Effector CD8-positive, alpha-beta T cell (primary cell): Measurements from ENCODE around the gene USP46.

Experiments used
- DNase-seq: peaks from one replicate; lab custom pipeline; 2025; lab: John Stamatoyannopoulos, UW

The USP46 gene

DNA sequence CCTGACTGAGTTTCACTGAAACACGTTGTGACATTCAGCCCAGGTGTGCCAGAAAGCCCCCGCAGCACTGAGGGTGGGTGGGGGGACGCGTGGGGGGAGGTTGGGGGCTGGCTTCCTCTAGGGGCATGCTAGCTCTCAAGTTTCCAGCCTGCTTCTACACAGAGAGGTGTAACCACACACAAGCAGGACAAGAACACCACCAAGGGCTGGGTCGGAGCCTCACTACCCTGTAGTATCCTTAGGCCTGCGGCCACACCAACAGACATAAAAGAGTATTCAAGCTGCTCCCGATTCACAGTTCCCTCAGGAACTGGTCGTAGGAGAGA lies 1.8 kb downstream of the USP46 start:
- no peak for DNase-seq

DNA sequence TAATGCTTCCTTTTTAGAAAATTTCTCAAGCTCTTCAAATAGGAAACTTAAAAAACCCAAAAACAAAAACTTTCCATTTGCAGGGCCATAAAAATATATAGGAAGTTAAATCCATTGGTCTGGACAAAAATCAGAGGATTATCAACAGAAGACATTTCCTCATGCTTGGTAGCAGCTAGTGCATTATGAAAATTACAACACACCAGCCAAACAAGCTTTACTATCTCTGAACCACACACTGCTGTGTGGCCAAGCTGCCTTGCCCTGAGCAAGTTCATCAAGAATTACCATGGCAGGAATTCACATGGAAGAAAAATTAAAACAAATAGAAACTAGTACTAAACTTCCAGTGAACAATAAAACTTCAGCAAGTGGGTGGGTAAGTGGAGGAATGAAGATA lies 3.6 kb downstream of the USP46 start:
- no peak for DNase-seq

DNA sequence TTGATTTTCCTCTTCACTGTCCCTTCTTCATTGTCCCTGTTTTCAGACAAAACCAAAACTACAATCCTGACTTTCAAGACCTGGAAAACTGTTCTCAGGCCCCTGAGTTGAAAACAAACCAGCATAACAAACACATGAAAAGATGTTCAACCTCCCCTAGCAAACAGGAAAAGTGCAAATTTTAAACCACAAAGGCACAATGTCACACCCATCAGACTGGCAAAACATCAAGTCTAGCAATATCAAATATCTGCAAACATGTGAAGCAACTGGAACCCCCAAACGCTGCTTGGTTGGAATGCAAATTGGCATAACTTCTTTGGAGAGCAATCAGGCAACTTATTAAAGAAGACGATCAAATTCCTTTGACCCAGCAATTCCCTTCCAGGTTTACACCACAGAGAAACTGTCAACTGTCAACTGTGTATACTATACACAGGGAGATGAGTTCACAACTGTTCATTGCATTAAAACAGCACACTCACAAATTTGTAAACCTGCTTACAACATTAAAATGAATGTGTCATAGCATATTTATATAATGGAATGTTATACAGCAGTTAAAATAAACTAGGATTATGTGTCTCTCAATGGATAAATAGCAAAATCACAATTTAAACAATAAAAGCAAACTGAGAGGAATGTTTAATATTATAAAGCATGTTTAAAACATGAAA lies 7.0 kb downstream of the USP46 start:
- no peak for DNase-seq

DNA sequence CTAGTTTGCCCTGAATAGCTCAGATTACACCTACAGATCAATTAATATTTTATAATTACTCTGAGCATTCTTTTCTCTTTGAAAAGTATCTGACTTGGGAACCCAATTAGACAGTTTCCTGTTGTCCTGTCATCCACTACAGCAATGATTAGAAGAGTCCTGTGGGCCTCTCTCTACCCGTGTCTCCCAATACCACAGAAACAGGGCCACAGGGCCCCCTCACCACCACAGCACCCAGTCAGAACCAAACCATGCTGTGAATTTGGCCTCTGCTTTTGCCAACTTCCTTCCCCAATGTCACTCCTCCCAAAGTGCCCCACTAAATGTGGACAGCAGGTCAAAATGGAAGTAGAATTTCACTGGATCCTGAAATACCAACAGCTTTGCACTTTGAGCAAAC lies 10.3 kb downstream of the USP46 start:
- DNase-seq = no peak

DNA sequence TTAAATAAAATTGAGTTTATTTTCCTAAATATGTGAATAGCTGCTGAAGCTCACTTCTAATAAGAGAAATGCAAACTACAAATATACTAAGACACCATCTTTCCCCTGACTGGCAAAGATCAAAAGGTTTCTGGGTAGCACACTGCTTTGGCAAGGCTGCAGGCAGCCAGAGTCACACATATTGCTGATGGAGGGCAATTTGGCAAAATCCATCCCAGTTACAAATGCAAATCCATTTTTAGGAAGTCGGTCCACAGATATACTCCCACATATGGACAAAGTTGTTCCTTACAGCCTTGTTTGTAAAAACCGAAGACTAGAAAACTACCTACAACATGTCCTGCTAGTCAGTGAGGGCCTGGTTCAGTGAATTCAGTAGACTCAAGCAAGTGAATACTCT lies 12.4 kb downstream of the USP46 start:
- DNase-seq = no peak

DNA sequence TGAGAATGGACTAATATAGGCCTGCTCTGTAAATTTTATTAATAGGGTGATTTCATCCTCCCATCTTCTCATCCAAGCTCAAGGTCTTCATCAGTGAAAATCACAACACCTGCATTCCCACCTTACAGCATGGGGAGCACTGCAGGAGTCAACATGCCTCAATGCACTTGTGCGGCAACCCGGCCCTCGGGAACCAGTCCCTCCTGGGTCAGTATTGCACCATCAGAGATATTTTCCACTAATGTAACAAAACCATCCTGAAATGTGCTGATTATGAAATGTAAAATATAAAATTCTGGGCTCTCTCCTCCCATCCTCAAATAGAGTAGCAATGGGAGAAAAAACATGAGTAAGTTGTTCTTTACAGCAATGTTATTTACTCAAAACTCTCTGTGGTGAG lies 13.0 kb downstream of the USP46 start:
- no peak for DNase-seq

DNA sequence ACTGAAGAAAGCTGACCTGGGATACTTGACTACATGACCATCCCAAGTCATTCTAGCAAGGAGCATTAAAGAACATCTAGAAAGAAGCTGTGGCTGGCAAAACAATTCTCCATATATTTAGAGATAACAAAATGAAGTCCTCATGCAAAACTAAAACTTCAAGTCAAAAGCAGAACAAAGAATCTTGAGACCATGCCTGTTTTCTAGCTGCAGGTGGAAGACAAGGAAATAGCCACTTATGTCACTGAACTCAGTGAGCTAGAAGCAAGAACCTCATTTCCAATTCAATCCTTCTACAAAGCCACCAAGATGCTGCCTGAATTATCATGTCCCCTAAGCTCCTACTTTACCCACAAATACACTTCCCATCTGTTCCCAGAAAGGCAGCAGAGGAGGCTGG lies 13.8 kb downstream of the USP46 start:
- DNase-seq = no peak

DNA sequence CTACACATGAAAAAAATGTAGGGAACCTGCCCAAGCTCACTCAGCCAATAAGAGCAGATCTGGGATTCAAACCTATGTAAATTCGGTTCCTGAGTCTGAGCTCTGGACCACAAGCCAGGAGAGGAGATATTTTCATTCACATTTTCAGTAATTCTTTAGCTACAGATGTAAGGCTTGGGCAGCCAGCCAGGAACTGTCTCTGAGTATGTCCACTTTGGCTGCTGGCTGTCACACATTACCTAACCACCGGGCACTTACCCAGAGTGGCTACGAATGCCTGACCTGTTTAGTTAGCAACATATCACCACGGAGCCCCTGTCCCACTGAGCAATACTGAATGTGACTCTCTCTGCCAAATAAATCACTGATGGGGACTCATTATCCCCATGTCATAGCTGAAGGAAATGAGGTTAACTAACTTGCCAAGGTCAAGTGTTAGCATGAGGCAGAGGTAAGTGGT lies 15.3 kb downstream of the USP46 start:
- no peak for DNase-seq

DNA sequence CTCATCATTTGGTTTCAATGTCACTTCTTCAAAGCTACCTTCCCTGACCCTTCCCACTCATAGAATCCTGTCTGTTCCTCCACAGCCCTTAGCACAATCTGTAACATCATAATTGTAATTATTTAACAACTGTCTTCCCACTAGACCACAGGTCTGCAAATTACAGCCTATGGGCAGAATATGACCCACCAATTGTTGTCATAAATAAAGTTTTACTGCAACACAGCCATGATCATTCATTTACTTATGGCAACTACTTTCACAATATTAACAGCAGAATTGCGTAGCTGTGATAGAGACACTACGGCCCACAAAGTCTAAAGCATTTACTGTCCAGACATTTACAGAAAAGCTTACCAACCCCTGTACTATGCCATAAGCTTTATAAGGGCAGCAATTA lies 15.9 kb downstream of the USP46 start:
- no peak for DNase-seq

DNA sequence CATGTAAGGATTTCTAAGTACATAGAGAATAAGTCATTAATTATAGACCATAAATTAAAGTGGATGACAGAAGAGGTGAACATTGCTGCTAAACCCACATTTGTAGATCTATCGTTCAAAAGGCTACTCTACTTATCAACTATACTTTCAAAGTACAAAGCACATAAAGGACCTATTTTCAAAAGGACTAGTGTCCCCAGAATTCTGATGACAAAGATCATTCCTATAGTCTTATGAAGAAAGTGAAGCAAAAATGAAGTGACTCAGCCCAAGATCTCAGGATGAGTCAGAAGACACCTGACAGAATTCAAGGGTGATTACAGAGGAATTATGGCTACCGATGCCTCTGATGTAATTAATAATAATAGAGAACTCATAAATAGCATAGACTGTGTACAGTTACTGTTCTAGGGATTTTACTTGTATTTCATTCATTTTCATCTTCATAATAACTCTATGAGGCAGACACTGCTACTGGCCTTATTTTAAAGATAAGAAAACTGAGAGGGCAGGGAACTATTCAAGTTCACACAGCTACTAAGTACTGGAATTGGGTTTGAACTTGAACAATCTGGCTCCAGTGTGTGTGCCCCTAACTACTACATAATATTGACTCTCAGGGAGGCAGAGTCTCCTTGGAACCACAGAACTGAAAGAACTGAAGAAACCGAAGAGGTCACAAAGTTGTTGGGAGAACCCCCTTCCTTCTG lies 17.1 kb downstream of the USP46 start:
- DNase-seq = no peak

DNA sequence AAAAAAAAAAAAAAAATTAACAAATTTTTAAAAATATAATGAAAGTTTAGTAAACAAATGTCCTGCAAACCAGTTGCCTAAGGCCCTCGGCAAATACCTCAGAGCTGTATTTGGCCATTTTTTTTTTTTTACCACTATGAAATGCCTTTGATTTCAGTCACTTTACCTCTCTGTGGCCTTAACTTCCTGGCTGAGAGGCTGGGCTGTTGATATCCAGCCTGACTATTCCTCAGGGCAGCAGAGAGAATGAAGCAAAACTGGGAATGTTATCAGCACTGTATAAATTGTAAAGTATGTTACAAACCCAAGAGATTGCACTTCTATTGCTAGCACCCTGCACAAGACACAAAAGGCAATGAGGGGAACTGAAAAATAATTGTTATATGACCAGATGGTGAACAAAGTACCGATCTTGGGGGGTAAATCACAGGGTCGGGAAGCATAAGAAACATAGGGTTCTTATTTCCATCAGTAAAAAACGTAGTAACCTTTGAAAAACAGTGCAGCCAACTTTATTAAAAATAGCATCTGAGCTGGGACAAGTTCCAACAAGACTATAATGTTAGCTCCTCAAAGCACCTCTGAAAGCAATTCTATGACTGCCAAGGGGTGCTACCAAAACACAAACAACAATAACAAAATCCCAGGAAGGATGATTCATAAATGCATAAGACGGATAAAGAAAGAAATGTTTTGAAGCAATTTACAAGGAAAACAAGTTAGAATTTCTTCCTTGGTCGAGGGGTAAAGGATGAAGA lies 18.1 kb downstream of the USP46 start:
- DNase-seq = no peak

DNA sequence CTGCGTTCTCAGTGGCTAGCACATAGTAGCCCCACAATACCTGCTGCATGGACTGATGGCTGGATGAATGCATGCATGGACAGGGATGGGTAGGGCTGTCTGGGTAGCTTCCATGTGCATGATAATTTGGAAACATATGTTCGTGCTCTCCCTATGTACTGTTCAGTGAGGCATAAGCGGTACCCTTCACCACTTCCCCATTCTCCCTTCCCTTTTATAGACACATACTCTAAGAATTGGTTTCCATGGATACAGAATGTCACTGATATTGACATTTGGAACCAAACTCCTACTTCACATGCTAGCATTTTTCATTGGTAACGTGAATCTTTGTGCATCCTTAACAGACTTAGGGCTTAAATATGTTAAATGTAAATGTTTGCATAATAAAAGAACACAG lies 20.4 kb downstream of the USP46 start:
- no peak for DNase-seq

DNA sequence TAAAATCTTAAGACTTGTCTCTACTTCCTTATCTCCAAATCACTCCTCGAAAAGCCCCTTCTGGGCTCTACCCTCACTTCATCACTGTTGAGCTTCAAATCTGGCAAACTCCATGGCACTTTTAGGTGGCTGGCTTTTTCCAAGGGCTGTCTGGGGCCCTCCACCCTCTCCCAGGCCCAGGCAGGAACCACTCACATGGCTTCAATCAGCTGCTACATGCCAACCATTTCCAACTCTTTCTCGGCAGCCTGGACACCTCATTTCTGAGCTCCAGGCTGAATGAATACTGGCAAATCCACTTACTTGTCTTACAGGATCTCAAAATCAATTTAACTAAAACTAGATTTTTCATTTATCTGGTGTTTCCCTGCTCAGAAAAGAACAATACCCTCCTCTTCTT lies 22.0 kb downstream of the USP46 start:
- no peak for DNase-seq

DNA sequence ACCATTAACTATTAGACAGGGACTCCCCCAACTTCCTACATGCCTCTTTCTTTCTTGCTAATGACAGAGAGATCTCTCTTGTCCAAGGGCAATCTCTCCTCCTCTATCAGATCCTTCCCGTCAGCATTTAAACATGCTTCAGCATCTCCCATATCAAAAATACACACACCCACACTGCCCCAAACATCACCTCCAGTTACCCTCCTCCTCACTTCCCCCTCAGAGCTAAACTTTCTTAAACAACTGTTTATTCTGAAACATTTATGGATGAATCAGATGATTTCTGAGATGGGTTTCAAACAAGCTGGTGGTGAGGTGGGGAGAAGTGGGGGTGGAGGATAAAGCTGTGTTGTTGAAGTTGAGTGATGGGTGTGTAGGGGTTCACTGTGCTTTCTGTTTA lies 23.5 kb downstream of the USP46 start:
- DNase-seq = no peak

DNA sequence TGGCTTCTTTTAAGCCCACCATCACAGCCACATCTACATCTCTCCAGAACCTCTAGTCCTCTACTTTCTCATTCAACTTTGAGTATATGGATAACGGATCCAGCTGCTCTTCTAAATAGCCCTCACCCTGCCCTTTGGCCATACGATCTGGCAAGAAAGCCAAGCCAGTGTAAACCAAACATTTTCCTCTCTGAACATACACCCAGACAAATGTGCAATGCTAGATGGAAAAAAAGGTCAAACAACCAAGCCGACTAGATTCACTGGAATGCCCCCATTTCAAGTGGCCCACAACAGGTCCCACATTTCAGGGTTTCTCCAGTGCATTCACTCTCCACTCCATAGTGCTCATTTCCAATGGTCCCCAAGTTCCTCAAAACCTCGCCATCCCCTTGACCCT lies 24.0 kb downstream of the USP46 start:
- no peak for DNase-seq

DNA sequence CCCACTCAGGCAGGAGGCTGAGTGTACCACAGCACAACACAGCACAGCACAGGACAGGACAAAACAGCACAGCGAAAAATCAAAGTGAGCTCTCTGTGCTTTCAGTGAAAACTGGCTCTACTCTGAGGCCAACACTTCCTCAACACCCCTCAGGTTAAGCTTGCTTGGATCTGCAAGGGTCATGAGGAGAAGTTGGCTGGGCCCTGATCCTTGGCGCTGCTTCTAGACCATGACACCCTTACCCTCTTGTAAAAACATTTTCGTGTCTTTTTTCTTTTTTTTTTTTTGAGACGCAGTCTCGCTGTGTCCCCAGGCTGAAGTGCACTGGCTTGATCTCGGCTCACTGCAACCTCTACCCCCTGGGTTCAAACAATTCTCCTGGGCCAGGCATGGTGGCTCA lies 25.3 kb downstream of the USP46 start:
- no peak for DNase-seq

DNA sequence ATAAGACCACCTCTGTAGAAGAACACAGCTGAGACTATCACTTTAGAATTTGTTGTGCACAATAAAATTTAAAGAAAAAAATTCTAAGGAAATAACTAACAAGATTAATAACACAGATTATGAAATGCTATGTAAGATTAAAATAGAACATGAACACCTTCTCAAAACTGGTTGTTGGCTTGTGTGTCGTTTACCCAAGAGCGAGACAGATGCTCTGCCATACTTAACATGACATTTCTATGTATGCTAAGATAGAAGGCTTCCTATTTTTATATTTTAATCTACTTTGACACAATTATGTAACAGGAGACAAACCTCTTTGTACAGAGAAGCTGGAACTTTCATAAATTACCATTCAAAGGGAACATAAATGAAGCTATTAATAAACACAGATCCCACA lies 30.1 kb downstream of the USP46 start:
- no peak for DNase-seq

DNA sequence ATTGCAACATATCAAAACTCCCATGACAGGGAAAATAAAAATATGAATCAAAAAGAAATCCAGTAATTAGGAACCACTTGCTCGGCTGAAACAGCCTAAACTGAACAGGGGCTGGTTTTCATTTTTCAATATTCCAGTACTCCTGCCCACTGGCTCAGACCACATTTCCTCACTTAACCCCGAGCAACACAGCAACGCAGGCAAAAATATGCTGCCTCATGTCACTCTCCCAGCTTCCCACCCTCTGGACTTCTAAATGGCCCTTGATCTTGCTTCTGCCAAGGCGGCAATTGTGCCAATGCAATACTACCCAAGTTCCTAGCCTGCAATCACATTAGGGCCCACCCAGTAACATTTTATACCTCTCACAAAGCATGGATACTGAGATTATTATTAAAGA lies 30.6 kb downstream of the USP46 start:
- DNase-seq = no peak

DNA sequence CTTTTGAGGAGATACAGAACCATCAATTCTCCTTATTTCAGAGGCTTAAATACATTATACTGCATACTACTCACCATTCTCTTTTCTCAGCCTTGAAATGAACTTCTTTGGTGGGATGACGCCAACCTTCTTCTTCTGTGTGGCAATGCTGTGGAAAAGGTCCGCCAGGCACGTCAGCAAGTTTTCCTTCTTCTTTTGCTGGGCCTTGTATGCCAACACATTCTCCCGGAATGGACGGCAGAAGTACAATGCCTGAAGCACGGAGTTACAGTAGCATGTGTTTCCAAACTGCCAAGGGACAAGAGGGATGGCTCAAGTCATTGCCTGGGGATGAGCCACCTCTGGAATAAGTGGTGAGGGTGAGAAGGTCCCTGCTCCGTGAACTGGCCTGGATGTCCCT lies 31.2 kb downstream of the USP46 start:
- no peak for DNase-seq

DNA sequence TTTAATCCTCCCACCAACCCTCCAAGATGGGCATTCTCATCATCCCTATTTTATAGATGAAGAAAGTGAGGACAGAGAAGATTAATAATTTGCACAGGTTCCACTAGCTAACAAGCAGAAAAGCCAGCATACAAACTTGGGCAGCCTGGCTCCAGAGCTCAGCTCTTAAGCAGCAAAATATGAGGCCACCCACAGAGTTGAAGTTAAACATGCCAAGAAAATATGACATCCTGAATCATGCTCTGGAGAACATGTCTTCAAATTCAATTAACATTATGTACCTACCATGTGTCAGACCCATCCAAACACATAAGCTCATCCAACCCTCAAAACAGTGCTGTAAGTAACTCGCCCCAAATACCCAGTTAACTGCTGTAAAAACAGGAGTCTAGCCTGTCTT lies 33.9 kb downstream of the USP46 start:
- DNase-seq = no peak

DNA sequence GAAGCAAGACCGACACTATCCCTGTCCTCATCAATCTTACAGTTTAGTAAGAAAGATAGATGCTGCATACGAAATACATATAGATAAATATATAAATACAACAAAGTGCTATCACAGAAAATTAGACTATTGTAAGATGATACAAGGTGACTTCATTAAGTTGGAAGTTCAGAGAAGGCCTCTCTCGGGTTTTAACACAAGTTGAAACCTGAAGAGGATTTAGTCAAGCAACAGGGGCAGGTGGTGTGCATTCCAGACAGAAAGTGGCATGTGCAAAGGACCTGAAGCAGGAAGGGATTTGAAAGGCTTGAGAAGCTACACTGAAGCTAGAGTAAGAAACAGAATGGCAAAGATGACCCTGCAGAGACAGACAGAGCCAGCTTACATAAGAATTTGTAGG lies 36.5 kb downstream of the USP46 start:
- DNase-seq = no peak

DNA sequence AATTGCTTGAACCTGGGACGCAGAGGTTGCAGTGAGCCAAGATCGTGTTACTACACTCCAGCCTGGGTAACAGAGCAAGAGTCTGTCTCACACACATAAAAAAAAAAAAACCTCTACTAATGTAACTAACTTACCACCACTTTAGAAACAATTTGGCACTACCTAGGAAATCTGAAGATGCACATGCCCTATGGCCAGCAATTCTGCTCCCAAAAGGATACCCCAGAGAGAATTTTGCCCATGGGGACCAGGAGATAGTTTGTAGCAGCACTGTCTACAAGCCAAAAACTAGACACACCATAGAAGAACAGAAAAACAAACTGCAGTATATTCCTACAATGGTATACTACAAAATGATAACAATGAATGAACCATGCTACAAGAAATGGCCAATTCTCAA lies 37.5 kb downstream of the USP46 start:
- no peak for DNase-seq

DNA sequence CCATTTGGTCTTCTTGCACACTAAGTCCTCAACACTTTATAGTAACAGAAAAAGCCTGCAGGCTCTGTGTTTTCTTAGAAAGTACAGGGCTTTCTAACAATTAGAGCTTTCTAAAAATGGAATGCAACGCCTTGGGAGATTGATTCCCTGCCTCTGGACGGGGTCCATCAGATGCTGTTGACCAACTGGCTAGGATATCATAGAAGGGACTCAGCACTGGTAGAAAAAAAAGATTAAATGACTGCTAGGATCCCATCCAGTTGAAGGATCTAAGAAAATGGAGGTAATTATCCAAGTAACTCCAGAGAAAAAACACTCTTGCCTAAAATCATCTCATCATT lies 39.5 kb downstream of the USP46 start:
- DNase-seq = no peak
